WTC11 (cell line): Measurements from ENCODE around the gene CACNB1.

Experiments used
- FOXJ3 ChIP-seq: sonication (generic); formaldehyde crosslinking; IDR thresholded peaks from 2 replicates; pipeline ENCODE4 v1.9.0; 2021; ENCODE audit warnings: missing genetic modification reagents, mild to moderate bottlenecking, borderline replicate concordance
- FOXK1 ChIP-seq: sonication (generic); formaldehyde crosslinking; IDR thresholded peaks from 2 replicates; pipeline ENCODE4 v1.8.0; 2022; ENCODE audit warnings: mild to moderate bottlenecking, moderate library complexity, missing genetic modification reagents
- IRF2 ChIP-seq: sonication (generic); formaldehyde crosslinking; IDR thresholded peaks from 2 replicates; pipeline ENCODE4 v1.8.0; 2022; ENCODE audit warnings: low read depth, missing genetic modification reagents, borderline replicate concordance
- JUN ChIP-seq: sonication (generic); formaldehyde crosslinking; IDR thresholded peaks from 2 replicates; pipeline ENCODE4 v1.8.0; 2023; ENCODE audit warnings: mild to moderate bottlenecking, missing genetic modification reagents
- SMAD3 ChIP-seq: sonication (generic); formaldehyde crosslinking; IDR thresholded peaks from 2 replicates; pipeline ENCODE4 v1.8.0; 2022; ENCODE audit warnings: missing genetic modification reagents, mild to moderate bottlenecking, borderline replicate concordance
- ZSCAN18 ChIP-seq: fragments of 250-450 bp; sonication (Bioruptor Pico); IDR thresholded peaks from 2 replicates; pipeline ENCODE4 v2.1.2; 2022; ENCODE audit warnings: mild to moderate bottlenecking, moderate library complexity
- TF ChIP-seq, protein P1 (sequence below): fragments of 200-600 bp; IDR thresholded peaks from 2 replicates; pipeline ENCODE4 v1.8.0; 2022; ENCODE audit warnings: antibody characterized with exemption

GRCh38 chr17:39151943-39152818 is 45.3 kb downstream of the CACNB1 start:
- TF ChIP-seq SMAD3 (CRISPR knock-in tag), result no peak
- no peak for TF ChIP-seq IRF2 (CRISPR knock-in tag)
- TF ChIP-seq ZSCAN18 (CRISPR knock-in tag), result no peak
- TF ChIP-seq FOXK1 (CRISPR knock-in tag), result no peak
- TF ChIP-seq, protein P1, sequence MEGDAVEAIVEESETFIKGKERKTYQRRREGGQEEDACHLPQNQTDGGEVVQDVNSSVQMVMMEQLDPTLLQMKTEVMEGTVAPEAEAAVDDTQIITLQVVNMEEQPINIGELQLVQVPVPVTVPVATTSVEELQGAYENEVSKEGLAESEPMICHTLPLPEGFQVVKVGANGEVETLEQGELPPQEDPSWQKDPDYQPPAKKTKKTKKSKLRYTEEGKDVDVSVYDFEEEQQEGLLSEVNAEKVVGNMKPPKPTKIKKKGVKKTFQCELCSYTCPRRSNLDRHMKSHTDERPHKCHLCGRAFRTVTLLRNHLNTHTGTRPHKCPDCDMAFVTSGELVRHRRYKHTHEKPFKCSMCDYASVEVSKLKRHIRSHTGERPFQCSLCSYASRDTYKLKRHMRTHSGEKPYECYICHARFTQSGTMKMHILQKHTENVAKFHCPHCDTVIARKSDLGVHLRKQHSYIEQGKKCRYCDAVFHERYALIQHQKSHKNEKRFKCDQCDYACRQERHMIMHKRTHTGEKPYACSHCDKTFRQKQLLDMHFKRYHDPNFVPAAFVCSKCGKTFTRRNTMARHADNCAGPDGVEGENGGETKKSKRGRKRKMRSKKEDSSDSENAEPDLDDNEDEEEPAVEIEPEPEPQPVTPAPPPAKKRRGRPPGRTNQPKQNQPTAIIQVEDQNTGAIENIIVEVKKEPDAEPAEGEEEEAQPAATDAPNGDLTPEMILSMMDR, result no peak
- TF ChIP-seq JUN, result no peak
- no peak for TF ChIP-seq FOXJ3 (CRISPR knock-in tag)
